DOHH2 (cell line): Measurements from ENCODE around the gene TMEM151B.
A peak's percentile ranks its signal among the peaks of the same experiment; 100 is the strongest.

ENCODE experiments used
- EZH2phosphoT487 ChIP-seq: fragments of 200-600 bp; sonication (generic); IDR thresholded peaks from 2 replicates; pipeline ENCODE4 v1.6.1; 2017; ENCODE audit warnings: borderline replicate concordance, mild to moderate bottlenecking, antibody characterized with exemption, low read length, moderate library complexity, mixed read lengths
- TF ChIP-seq, protein P1 (sequence below): fragments of 200-600 bp; sonication (generic); IDR thresholded peaks from one replicate; pipeline ENCODE4 v1.5.1; 2014; ENCODE audit warnings: antibody characterized with exemption, mild to moderate bottlenecking, low read depth, low read length; ENCODE audit not compliant: poor library complexity, severe bottlenecking

- TF ChIP-seq, protein P1, sequence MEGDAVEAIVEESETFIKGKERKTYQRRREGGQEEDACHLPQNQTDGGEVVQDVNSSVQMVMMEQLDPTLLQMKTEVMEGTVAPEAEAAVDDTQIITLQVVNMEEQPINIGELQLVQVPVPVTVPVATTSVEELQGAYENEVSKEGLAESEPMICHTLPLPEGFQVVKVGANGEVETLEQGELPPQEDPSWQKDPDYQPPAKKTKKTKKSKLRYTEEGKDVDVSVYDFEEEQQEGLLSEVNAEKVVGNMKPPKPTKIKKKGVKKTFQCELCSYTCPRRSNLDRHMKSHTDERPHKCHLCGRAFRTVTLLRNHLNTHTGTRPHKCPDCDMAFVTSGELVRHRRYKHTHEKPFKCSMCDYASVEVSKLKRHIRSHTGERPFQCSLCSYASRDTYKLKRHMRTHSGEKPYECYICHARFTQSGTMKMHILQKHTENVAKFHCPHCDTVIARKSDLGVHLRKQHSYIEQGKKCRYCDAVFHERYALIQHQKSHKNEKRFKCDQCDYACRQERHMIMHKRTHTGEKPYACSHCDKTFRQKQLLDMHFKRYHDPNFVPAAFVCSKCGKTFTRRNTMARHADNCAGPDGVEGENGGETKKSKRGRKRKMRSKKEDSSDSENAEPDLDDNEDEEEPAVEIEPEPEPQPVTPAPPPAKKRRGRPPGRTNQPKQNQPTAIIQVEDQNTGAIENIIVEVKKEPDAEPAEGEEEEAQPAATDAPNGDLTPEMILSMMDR: no peak
- peak; percentile 58; the same call in 1 of the 2 replicates for TF ChIP-seq EZH2phosphoT487
Measured at GRCh38 chr6:44269921-44270525, at the start of gene TMEM151B.
